GM23248 (cell line): ENCODE results near the gene RAB3IL1.

Experiments used
- EZH2 ChIP-seq: fragments of 200-600 bp; sonication (generic); IDR thresholded peaks from 2 replicates; pipeline ENCODE4 v1.6.1; 2018; ENCODE audit warnings: antibody characterized with exemption, mild to moderate bottlenecking; ENCODE audit not compliant: insufficient read depth, poor library complexity, severe bottlenecking
- EZH2phosphoT487 ChIP-seq: fragments of 200-600 bp; sonication (generic); IDR thresholded peaks from 2 replicates; pipeline ENCODE4 v1.6.1; 2018; ENCODE audit warnings: antibody characterized with exemption, moderate library complexity, mild to moderate bottlenecking, low read depth; ENCODE audit not compliant: insufficient read depth

DNA sequence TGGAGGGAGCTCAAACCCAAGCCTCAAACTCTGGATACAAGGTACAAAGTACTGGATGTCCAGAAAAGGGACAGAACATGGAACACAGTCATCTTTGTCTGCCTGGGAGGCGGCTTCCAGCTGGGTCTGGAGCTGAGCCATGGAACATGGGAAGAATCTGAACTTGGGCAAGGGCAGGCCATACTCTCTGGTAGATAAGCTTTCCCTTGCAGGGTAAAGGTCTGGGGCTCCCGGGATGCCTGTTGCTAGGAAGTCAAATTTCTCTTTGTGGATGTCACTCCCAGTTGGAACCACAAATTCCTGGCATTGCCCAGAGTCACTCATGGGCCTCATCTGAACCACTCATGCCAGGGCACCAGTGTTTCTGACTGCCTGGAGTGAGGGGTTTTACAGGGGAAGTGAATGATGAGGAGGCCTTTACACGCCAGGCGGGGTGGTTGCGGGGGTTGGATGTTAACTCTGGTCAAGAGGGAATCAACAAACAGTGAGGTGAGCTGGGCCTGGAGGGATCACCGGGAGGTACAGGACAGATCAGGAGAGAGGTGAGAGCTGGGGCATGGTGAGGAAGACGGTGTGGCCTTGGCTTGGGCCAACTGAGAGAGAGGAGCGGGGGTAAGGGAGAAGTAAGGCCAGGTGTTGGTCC is 44.3 kb upstream of the RAB3IL1 start:
- TF ChIP-seq EZH2 (no peak), EZH2phosphoT487 (no peak)
